HCT116 (cell line): ENCODE measurements around the gene GTF3C1. TPM values are rescaled to one million over a fixed set of nuclear protein-coding genes. Genes with fewer than 3 reads are reported as not detected.

ENCODE experiments used
- ATAC-seq: fragments of 200-7000 bp; cut with Tn5 transposase; 2 replicates; pipeline ENCODE4 v1.9.1; 2020; ENCODE audit warnings: mild to moderate bottlenecking, moderate library complexity
- BruUV-seq: library from RNA; stranded (reverse); fragments of 400-500 nt; replicated peaks from 2 replicates; lab custom pipeline; 2021; lab: Mats Ljungman, UMichigan
- CTCF ChIA-PET: fragments of 300-600 bp; sonication (Branson Sonifier 250); formaldehyde crosslinking; loops from one replicate; lab custom pipeline; 2021; ENCODE audit warnings: antibody characterized with exemption; lab: Charles Lee
- POLR2A ChIA-PET: fragments of 300-600, 350-600 bp; sonication (Branson Sonifier 250); formaldehyde crosslinking; loops from one replicate; lab custom pipeline; 2021; ENCODE audit warnings: antibody characterized with exemption; lab: Charles Lee
- RAD21 ChIA-PET, 2 experiments: fragments of 300-600 bp; sonication (Branson Sonifier 250); formaldehyde crosslinking; loops; one replicate each; lab custom pipeline; 2023; ENCODE audit warnings: low total read pairs in 2 of 2; ENCODE audit not compliant: uncharacterized antibody in 2 of 2, unreplicated experiment in 2 of 2, low non-redundant PET in 1 of 2; lab: Charles Lee
- DNase-seq: peaks from one replicate; pipeline ENCODE4 v3.0.0-alpha.2; 2010; ENCODE audit warnings: low read depth, low spot score
- H2AFZ ChIP-seq: fragments of 200-600 bp; shearing (Covaris generic), sonication (generic); 2 replicates; pipeline ENCODE4 v1.6.1; 2017; ENCODE audit warnings: low read depth, mixed run types, mixed read lengths, antibody characterized with exemption, low read length; ENCODE audit not compliant: poor library complexity, severe bottlenecking
- H3K27ac ChIP-seq: 2 replicates; pipeline ENCODE4 v1.5.1; 2012; ENCODE audit warnings: low read depth, low read length
- H3K27me3 ChIP-seq: fragments of 200-600 bp; sonication (generic); 2 replicates; pipeline ENCODE4 v1.6.1; 2016; ENCODE audit warnings: mixed run types, low read length, mixed read lengths; ENCODE audit not compliant: insufficient read depth
- H3K36me3 ChIP-seq, 2 experiments: fragments of 200-500 bp in 1 of 2; fragments of 200-600 bp in 1 of 2; sonication (Bioruptor generic) in 1 of 2; sonication (generic) in 1 of 2; 2 replicates each; pipeline versions ENCODE4 v1.5.1 to v1.6.1; 2014 to 2016; ENCODE audit warnings: low read length in 2 of 2, inconsistent platforms in 1 of 2, mixed read lengths in 1 of 2, mixed run types in 1 of 2; ENCODE audit not compliant: insufficient read depth in 2 of 2, control insufficient read depth in 1 of 2
- H3K4me1 ChIP-seq, 2 experiments: fragments of 200-600 bp in 1 of 2; sonication (generic) in 1 of 2; 2 replicates each; pipeline versions ENCODE4 v1.5.1 to v1.6.1; 2012 to 2017; ENCODE audit warnings: low read length in 2 of 2, inconsistent platforms in 1 of 2, mild to moderate bottlenecking in 1 of 2, mixed read lengths in 1 of 2, mixed run types in 1 of 2, moderate library complexity in 1 of 2; ENCODE audit not compliant: insufficient read depth in 2 of 2, control insufficient read depth in 1 of 2
- H3K4me2 ChIP-seq: fragments of 200-600 bp; sonication (generic); 2 replicates; pipeline ENCODE4 v1.6.1; 2017; ENCODE audit warnings: mixed run types, low read length, mixed read lengths
- H3K4me3 ChIP-seq, 2 experiments: fragments of 200-600 bp in 1 of 2; sonication (generic) in 1 of 2; replicated peaks in 1 of 2; 2 replicates each; pipeline ENCODE4 v1.5.1; 2011 to 2016; ENCODE audit warnings: low read length in 2 of 2, control low read depth in 1 of 2, low read depth in 1 of 2, mild to moderate bottlenecking in 1 of 2, mixed read lengths in 1 of 2, mixed run types in 1 of 2
- H3K79me2 ChIP-seq: fragments of 200-600 bp; sonication (generic); 2 replicates; pipeline ENCODE4 v1.6.1; 2017; ENCODE audit warnings: mild to moderate bottlenecking, mixed run types, low read length, moderate library complexity, mixed read lengths; ENCODE audit not compliant: insufficient read depth
- H3K9ac ChIP-seq: fragments of 200-600 bp; sonication (generic); 2 replicates; pipeline ENCODE4 v1.6.1; 2016; ENCODE audit warnings: low read length, mixed read lengths
- H3K9me2 ChIP-seq: fragments of 200-600 bp; sonication (generic), shearing (Covaris generic); 2 replicates; pipeline ENCODE4 v1.6.1; 2017; ENCODE audit warnings: mixed run types, mild to moderate bottlenecking, moderate library complexity; ENCODE audit not compliant: insufficient read depth
- H3K9me3 ChIP-seq, 2 experiments: fragments of 200-500 bp in 1 of 2; fragments of 200-600 bp in 1 of 2; sonication (Bioruptor generic) in 1 of 2; sonication (generic) in 1 of 2; 2 replicates each; pipeline ENCODE4 v1.6.1; 2014 to 2017; ENCODE audit warnings: low read length in 2 of 2, mixed read lengths in 2 of 2, inconsistent platforms in 1 of 2, low read depth in 1 of 2, mild to moderate bottlenecking in 1 of 2, mixed run types in 1 of 2, moderate library complexity in 1 of 2; ENCODE audit not compliant: control insufficient read depth in 1 of 2, insufficient read depth in 1 of 2
- H4K20me1 ChIP-seq: fragments of 200-600 bp; sonication (generic), shearing (Covaris generic); 2 replicates; pipeline ENCODE4 v1.6.1; 2017; ENCODE audit warnings: mixed run types, mild to moderate bottlenecking, moderate library complexity; ENCODE audit not compliant: insufficient read depth
- CBX3 ChIP-seq: IDR thresholded peaks from 2 replicates; pipeline ENCODE4 v1.6.1; 2012; ENCODE audit warnings: low read depth
- CEBPB ChIP-seq: IDR thresholded peaks from 2 replicates; pipeline ENCODE4 v1.6.1; 2012; ENCODE audit warnings: low read depth
- JUND ChIP-seq: IDR thresholded peaks from 2 replicates; pipeline ENCODE4 v1.6.1; 2012
- POLR2AphosphoS5 ChIP-seq: IDR thresholded peaks from 2 replicates; pipeline ENCODE4 v1.6.1; 2011; ENCODE audit warnings: mild to moderate bottlenecking, low read depth, low read length, moderate library complexity
- RAD21 ChIP-seq: IDR thresholded peaks from 2 replicates; pipeline ENCODE4 v1.6.1; 2012; ENCODE audit warnings: low read depth, mild to moderate bottlenecking
- SIN3A ChIP-seq: IDR thresholded peaks from 2 replicates; pipeline ENCODE4 v1.6.1; 2012; ENCODE audit warnings: low read depth
- SRF ChIP-seq: IDR thresholded peaks from 2 replicates; pipeline ENCODE4 v1.6.1; 2012; ENCODE audit warnings: low read depth
- TCF7L2 ChIP-seq: IDR thresholded peaks from 2 replicates; pipeline ENCODE4 v1.7.0; 2011; ENCODE audit warnings: borderline replicate concordance, inconsistent platforms; ENCODE audit not compliant: insufficient read depth, insufficient read length; ENCODE audit errors: extremely low read depth
- ZFX ChIP-seq: fragments of 450-650 bp; IDR thresholded peaks from 2 replicates; pipeline ENCODE4 v1.6.1; 2017
- ZNF274 ChIP-seq: fragments of 200-500 bp; sonication (Bioruptor generic); IDR thresholded peaks from 2 replicates; pipeline ENCODE4 v1.6.1; 2014; ENCODE audit warnings: mild to moderate bottlenecking, low read depth, low read length, inconsistent platforms
- intact Hi-C: fragments of 100-400 bp; cut with micrococcal nuclease; formaldehyde crosslinking; loops from 2 replicates; pipeline ENCODE4 v1.10.0; 2022
- total RNA-seq: library from RNA; stranded (reverse); gene quantifications from one replicate; pipeline ENCODE4 v1.2.1, GENCODE V29; 2021; ENCODE audit not compliant: unreplicated experiment
- TF ChIP-seq, protein P1 (sequence below): IDR thresholded peaks from 2 replicates; pipeline ENCODE4 v1.6.1; 2012
- TF ChIP-seq, protein P2 (sequence below): IDR thresholded peaks from 2 replicates; pipeline ENCODE4 v1.6.1; 2012; ENCODE audit warnings: low read depth
- TF ChIP-seq, protein P3 (sequence below): IDR thresholded peaks from 2 replicates; pipeline ENCODE4 v1.6.1; 2011; ENCODE audit warnings: mild to moderate bottlenecking, low read length, moderate library complexity; ENCODE audit not compliant: insufficient replicate concordance; ENCODE audit errors: extremely low read depth

GTF3C1 gene
- total RNA-seq, 1 experiment from 2014 or later: 97.5 TPM

DNA sequence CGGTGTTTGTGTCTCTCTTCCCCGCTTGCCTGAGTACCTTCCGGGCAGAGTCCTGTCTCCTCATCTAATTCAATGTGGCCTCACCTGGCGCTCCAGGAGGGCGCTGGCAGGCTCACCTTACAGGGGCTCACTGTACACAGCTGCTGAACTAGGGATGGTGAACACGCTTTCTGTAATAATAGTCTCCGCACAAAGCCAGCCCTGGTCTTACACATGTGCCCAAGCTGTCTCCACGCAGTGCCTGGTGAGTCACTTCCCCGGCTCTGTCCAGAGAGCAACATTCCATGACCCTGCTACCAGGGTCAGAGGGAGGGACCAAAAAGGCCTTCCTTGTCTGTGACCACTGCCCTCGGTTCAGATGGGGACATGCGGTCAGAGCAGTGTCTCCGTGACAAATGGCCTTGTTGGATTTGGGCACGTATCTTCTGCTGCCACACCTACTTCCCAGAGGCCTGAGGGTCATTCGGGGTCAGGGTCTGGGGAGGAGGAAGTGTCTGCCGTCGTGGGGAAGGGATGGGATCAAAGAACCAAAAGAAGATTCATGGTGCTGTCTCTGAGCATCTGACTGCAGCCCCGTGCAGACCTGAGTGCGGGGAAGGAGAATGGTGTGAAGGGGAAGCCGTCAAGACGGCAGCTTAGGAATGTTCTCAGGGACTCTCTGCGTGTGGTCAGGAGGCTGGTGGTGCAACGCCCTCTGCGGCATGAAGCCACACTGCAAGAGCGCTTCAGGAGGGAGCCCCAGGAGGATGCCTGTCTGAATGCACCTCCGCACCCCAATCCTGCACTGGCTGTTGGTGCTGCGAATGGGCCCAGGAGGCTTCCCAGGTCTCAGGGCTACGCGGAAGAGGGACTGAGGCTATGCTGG lies 78.9 kb downstream of the GTF3C1 start:
- no peak overlapping the region for H3K4me2 ChIP-seq
- intact Hi-C loops: no loop called here
- no peak overlapping the region for H2AFZ ChIP-seq
- no TSS peak for BruUV-seq
- H3K36me3 ChIP-seq: peaks cover 41 to 51% of the 10 kb centered on the region in 2 experiments; a peak in 3 of 4 replicates
- no peak overlapping the region for H3K9ac ChIP-seq
- H3K9me2 ChIP-seq: no peaks in the 10 kb centered on the region
- no peaks in the 10 kb centered on the region for H3K27me3 ChIP-seq
- no peaks in the 10 kb centered on the region for H3K79me2 ChIP-seq
- POLR2A ChIA-PET: no interaction called here
- no peak overlapping the region for H3K4me3 ChIP-seq
- peaks cover 0 to 3% of the 10 kb centered on the region in 2 experiments; a peak in 1 of 4 replicates for H3K4me1 ChIP-seq
- TF ChIP-seq TCF7L2 (no peak), CBX3 (no peak), ZNF274 (no peak)
- TF ChIP-seq, protein P1, sequence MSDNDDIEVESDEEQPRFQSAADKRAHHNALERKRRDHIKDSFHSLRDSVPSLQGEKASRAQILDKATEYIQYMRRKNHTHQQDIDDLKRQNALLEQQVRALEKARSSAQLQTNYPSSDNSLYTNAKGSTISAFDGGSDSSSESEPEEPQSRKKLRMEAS: no peak
- H4K20me1 ChIP-seq: no peaks in the 10 kb centered on the region
- CTCF ChIA-PET: no interaction called here
- no peak for ATAC-seq
- DNase-seq: no peak
- RAD21 ChIA-PET: no interaction called here
- no peak overlapping the region for H3K27ac ChIP-seq
- no peaks in the 10 kb centered on the region for H3K9me3 ChIP-seq

DNA sequence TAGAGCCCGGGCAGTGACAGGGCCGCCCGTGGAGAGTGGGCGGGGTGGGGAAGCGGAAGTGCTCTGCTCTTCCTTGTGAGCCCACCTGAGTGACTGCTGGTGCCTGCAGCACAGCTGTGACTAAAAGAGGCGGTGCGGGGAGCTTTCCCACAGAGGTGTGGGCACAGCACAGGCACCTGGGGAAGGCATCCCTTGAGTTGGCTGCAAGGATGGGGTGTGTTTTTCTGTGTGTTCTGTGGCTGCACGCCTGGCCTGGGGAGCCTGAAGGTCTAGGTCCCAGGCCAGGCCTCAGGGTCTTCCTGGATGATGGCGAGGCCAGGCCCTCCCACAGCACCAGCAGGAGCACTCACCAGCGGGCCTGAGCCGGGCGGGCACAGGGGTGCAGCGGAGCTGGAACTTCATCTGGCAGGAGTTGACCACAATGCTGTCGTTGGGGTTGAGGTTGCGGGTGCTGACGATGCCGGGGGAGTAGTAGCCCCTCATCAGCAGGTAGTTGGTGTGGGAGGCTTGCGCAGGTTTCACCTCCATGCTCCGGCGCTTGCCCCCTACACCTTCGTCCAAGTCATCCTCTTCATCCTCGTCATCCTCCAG lies 80.7 kb downstream of the GTF3C1 start:
- Histone ChIP-seq H3K9me2 (no peaks in the 10 kb centered on the region), H3K4me3 (no peak overlapping the region), H3K79me2 (no peaks in the 10 kb centered on the region), H3K4me1 (no peaks in the 10 kb centered on the region), H3K27me3 (no peaks in the 10 kb centered on the region), H3K9me3 (no peaks in the 10 kb centered on the region), H2AFZ (no peak overlapping the region), H3K36me3 (peaks cover 35 to 39% of the 10 kb centered on the region in 2 experiments; a peak in 3 of 4 replicates), H3K9ac (no peak overlapping the region), H4K20me1 (no peaks in the 10 kb centered on the region), H3K27ac (no peak overlapping the region), H3K4me2 (no peak overlapping the region)
- RAD21 ChIA-PET: no interaction called here
- DNase-seq: no peak
- no TSS peak for BruUV-seq
- CTCF ChIA-PET: no interaction called here
- ATAC-seq: no peak
- intact Hi-C loops: no loop called here
- POLR2A ChIA-PET: no interaction called here
- TF ChIP-seq SIN3A (no peak), ZFX (no peak), JUND (no peak), SRF (no peak), CEBPB (no peak), POLR2AphosphoS5 (no peak), RAD21 (no peak)
- TF ChIP-seq, protein P2, sequence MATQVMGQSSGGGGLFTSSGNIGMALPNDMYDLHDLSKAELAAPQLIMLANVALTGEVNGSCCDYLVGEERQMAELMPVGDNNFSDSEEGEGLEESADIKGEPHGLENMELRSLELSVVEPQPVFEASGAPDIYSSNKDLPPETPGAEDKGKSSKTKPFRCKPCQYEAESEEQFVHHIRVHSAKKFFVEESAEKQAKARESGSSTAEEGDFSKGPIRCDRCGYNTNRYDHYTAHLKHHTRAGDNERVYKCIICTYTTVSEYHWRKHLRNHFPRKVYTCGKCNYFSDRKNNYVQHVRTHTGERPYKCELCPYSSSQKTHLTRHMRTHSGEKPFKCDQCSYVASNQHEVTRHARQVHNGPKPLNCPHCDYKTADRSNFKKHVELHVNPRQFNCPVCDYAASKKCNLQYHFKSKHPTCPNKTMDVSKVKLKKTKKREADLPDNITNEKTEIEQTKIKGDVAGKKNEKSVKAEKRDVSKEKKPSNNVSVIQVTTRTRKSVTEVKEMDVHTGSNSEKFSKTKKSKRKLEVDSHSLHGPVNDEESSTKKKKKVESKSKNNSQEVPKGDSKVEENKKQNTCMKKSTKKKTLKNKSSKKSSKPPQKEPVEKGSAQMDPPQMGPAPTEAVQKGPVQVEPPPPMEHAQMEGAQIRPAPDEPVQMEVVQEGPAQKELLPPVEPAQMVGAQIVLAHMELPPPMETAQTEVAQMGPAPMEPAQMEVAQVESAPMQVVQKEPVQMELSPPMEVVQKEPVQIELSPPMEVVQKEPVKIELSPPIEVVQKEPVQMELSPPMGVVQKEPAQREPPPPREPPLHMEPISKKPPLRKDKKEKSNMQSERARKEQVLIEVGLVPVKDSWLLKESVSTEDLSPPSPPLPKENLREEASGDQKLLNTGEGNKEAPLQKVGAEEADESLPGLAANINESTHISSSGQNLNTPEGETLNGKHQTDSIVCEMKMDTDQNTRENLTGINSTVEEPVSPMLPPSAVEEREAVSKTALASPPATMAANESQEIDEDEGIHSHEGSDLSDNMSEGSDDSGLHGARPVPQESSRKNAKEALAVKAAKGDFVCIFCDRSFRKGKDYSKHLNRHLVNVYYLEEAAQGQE: no peak
- TF ChIP-seq, protein P3, sequence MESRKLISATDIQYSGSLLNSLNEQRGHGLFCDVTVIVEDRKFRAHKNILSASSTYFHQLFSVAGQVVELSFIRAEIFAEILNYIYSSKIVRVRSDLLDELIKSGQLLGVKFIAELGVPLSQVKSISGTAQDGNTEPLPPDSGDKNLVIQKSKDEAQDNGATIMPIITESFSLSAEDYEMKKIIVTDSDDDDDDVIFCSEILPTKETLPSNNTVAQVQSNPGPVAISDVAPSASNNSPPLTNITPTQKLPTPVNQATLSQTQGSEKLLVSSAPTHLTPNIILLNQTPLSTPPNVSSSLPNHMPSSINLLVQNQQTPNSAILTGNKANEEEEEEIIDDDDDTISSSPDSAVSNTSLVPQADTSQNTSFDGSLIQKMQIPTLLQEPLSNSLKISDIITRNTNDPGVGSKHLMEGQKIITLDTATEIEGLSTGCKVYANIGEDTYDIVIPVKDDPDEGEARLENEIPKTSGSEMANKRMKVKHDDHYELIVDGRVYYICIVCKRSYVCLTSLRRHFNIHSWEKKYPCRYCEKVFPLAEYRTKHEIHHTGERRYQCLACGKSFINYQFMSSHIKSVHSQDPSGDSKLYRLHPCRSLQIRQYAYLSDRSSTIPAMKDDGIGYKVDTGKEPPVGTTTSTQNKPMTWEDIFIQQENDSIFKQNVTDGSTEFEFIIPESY: no peak
- TF ChIP-seq, protein P1: no peak
